Measurements from ENCODE around the gene POLD4.

DNA sequence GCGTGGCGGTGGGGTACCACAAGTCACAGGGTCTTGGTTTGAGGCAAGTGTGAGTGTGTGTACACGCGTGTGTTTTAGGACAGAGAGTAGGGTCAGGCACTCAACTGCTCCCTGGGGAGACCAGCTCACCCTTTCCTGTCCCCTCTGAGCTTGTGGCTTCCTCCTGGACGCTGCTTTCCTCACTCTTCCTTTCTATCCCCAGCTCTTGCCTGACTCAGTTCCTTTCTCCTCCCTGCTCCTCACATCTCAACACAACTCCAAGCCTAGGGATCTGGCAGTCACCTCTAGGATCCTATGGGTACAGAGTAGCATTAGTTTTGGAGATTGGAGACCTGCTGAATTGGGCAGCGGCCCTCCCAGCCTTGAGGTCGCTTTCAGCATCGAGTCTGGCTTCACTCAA, 15.9 kb upstream of the POLD4 start:
- TF ChIP-seq, protein P1, sequence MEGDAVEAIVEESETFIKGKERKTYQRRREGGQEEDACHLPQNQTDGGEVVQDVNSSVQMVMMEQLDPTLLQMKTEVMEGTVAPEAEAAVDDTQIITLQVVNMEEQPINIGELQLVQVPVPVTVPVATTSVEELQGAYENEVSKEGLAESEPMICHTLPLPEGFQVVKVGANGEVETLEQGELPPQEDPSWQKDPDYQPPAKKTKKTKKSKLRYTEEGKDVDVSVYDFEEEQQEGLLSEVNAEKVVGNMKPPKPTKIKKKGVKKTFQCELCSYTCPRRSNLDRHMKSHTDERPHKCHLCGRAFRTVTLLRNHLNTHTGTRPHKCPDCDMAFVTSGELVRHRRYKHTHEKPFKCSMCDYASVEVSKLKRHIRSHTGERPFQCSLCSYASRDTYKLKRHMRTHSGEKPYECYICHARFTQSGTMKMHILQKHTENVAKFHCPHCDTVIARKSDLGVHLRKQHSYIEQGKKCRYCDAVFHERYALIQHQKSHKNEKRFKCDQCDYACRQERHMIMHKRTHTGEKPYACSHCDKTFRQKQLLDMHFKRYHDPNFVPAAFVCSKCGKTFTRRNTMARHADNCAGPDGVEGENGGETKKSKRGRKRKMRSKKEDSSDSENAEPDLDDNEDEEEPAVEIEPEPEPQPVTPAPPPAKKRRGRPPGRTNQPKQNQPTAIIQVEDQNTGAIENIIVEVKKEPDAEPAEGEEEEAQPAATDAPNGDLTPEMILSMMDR (conservative IDR thresholded peaks at IDR 0.05): no peak
- TF ChIP-seq ZFX (IDR thresholded peaks at IDR 0.05): no peak

Measured in C4-2B (cell line).